ENCODE measurements around the gene MEDAG.

Gene MEDAG

DNA sequence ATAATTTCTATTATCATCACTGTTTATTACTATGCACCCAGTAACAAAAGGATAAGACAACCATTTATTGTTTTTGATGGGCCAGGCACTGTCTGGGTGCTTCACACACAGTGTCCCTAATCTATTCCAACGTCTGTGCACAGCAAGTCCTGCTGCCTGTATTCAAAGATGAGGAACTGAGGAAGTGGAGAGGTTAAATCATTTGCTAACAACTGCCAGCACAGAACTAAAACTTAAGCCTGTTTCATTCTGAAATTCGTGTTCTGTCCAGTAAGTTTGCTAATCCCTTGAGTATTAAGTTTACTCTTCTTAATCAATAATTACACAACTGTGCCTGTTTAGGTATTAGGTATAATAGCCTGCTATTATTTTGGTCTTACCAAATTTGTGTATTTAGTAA is 68.3 kb downstream of the MEDAG start:
- no peak overlapping the region for H3K27ac ChIP-seq (ENCODE audit: low read depth, low read length)
- no peak overlapping the region for H3K4me3 ChIP-seq (ENCODE audit: low read depth in 1 of 2, low read length in 2 of 2)
- no peaks in the 10 kb centered on the region for H3K36me3 ChIP-seq (ENCODE audit: control insufficient read depth in 1 of 2, insufficient read depth in 2 of 2, low read length in 2 of 2)
- no peak overlapping the region for H3K9ac ChIP-seq (ENCODE audit: low read depth in 1 of 2, low read length in 2 of 2)
- peaks cover 0 to 5% of the 10 kb centered on the region in 2 donors for H3K27me3 ChIP-seq (ENCODE audit: control insufficient read depth in 1 of 2, insufficient read depth in 2 of 2, low read length in 2 of 2)
- H3K9me3 ChIP-seq (ENCODE audit: control insufficient read depth in 1 of 2, low read length in 2 of 2) = no peaks in the 10 kb centered on the region
- no peaks in the 10 kb centered on the region for H3K4me1 ChIP-seq (ENCODE audit: control insufficient read depth in 1 of 2, insufficient read depth in 2 of 2, low read length in 2 of 2)
